GM12875 (cell line): Measurements from ENCODE around the gene COL26A1.
"Not testable (repeated sequence)": the region's sequence is repeated elsewhere in the genome, so short reads cannot be mapped to it uniquely, and the experiment has no call there.

Experiments
- H3K4me3 ChIP-seq: one replicate; pipeline ENCODE4 v1.5.1; 2011; ENCODE audit warnings: low read depth, low read length, control low read depth
- TF ChIP-seq, protein P1 (sequence below): IDR thresholded peaks from 2 replicates; pipeline ENCODE4 v1.5.1; 2011; ENCODE audit warnings: low read depth, mild to moderate bottlenecking, control low read depth, inconsistent platforms, low read length, moderate library complexity, borderline replicate concordance; ENCODE audit not compliant: insufficient read depth

Gene COL26A1

GRCh38 chr7:101486433-101487104, 123.9 kb downstream of the COL26A1 start:
- H3K4me3 ChIP-seq = no peak overlapping the region
- TF ChIP-seq, protein P1, sequence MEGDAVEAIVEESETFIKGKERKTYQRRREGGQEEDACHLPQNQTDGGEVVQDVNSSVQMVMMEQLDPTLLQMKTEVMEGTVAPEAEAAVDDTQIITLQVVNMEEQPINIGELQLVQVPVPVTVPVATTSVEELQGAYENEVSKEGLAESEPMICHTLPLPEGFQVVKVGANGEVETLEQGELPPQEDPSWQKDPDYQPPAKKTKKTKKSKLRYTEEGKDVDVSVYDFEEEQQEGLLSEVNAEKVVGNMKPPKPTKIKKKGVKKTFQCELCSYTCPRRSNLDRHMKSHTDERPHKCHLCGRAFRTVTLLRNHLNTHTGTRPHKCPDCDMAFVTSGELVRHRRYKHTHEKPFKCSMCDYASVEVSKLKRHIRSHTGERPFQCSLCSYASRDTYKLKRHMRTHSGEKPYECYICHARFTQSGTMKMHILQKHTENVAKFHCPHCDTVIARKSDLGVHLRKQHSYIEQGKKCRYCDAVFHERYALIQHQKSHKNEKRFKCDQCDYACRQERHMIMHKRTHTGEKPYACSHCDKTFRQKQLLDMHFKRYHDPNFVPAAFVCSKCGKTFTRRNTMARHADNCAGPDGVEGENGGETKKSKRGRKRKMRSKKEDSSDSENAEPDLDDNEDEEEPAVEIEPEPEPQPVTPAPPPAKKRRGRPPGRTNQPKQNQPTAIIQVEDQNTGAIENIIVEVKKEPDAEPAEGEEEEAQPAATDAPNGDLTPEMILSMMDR = no peak

- TF ChIP-seq, protein P1 = no peak
- no peak overlapping the region for H3K4me3 ChIP-seq
Observed at GRCh38 chr7:101487105-101487458, 124.4 kb downstream of the COL26A1 start.

DNA sequence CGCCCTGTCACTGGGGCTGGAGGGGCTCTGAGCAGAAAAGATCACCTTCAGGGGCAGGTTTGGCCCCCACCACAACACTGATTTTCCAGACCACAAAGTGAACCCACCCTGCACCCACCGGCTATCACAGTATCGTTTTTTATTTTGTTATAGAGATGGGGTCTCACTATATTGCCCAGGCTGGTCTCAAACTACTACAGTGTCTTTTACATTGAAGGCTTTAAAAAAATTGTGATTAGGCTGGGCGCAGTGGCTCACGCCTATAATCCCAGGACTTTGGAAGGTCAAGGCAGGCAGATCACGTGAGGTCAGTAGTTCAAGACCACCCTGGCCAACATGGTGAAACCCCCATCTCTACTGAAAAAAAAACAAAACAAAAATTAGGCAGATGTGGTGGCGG, 125.1 kb downstream of the COL26A1 start:
- TF ChIP-seq, protein P1 = no peak
- H3K4me3 ChIP-seq = no peak overlapping the region

DNA sequence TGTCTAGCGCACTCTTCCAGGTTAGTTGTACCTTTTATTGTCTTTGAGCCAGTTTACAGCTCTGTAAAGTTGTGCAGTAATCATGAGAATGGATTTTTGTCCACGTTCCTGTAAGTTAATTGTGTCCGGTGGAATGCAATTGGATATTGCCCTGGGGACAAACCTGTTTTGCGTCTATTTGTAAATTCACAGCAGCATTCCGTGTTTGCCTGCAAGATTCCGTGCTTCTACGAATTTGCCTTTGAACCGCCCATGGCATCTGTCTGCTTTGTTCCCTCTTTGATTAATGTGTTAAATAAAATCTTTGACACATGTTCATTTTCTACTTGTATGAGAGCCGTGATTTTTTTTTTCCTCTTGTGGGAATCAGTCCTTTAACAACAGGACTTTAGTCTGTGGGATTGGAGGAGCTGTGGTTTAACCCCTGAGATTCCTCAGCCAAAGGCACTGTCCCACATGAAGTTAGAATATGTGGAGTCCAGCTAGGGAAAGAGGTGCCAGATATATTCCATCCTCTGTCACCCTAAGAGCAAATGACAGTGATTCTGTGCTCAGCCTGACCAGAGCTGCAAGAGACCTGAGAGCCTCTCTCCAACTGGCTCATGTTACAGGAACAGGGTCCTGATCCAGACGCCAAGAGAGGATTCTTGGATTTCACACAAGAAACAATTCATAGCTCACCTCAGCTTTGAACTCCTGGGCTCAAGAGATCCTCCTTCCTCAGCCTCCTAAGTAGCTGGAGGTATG, 126.3 kb downstream of the COL26A1 start:
- TF ChIP-seq, protein P1 = no peak
- H3K4me3 ChIP-seq = no peak overlapping the region

GRCh38 chr7:101490439-101490838, 127.8 kb downstream of the COL26A1 start:
- H3K4me3 ChIP-seq = not testable (repeated sequence)

DNA sequence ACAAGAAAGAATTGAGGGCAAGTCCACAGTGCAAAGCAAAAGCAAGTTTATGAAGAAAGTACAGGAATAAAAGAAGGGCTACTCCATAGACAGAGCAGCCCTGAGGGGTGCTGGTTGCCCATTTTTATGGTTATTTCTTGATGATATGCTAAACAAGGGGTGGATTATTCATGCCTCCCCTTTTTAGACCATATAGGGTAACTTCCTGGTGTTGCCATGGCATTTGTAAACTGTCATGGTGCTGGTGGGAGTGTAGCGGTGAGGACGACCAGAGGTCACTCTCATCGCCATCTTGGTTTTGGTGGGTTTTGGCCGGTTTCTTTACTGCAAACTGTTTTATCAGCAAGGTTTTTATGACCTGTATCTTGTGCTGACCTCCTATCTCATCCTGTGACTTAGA, 128.8 kb downstream of the COL26A1 start:
- not testable (repeated sequence) for H3K4me3 ChIP-seq

- TF ChIP-seq, protein P1 = no peak
- no peak overlapping the region for H3K4me3 ChIP-seq
Observed at GRCh38 chr7:101494602-101495329, 132.1 kb downstream of the COL26A1 start.

- TF ChIP-seq, protein P1 = no peak
- H3K4me3 ChIP-seq = no peak overlapping the region
Observed at GRCh38 chr7:101496017-101496416, 133.3 kb downstream of the COL26A1 start.
